H9 (cell line): ENCODE data around the gene HYAL2. TPM values are rescaled to one million over a fixed set of nuclear protein-coding genes. Genes with fewer than 3 reads are reported as not detected.

Experiments
- DNase-seq: peaks from one replicate; pipeline ENCODE4 v3.0.0-alpha.2; 2017
- H2AFZ ChIP-seq: one replicate; pipeline ENCODE4 v1.6.1; 2013; ENCODE audit warnings: mild to moderate bottlenecking, low read length, control low read depth, moderate library complexity
- H2AK5ac ChIP-seq: 2 replicates; pipeline ENCODE4 v1.6.1; 2013; ENCODE audit warnings: low read length, control low read depth, mixed read lengths; ENCODE audit not compliant: insufficient read length
- H2BK120ac ChIP-seq: one replicate; pipeline ENCODE4 v1.6.1; 2013; ENCODE audit warnings: low read depth, mild to moderate bottlenecking, low read length, control low read depth, inconsistent platforms; ENCODE audit not compliant: poor library complexity, severe bottlenecking
- H2BK12ac ChIP-seq: 2 replicates; pipeline ENCODE4 v1.6.1; 2013; ENCODE audit warnings: low read length, control low read depth, mixed read lengths, low read depth; ENCODE audit not compliant: insufficient read length
- H2BK15ac ChIP-seq: 2 replicates; pipeline ENCODE4 v1.6.1; 2013; ENCODE audit warnings: low read depth, low read length, control low read depth
- H2BK20ac ChIP-seq: one replicate; pipeline ENCODE4 v1.6.1; 2013; ENCODE audit warnings: low read depth, mild to moderate bottlenecking, low read length, control low read depth, inconsistent platforms; ENCODE audit not compliant: poor library complexity, severe bottlenecking
- H2BK5ac ChIP-seq: 2 replicates; pipeline ENCODE4 v1.6.1; 2013; ENCODE audit warnings: low read length, control low read depth, mixed read lengths; ENCODE audit not compliant: insufficient read length
- H3K14ac ChIP-seq: 2 replicates; pipeline ENCODE4 v1.6.1; 2013; ENCODE audit warnings: low read length, control low read depth; ENCODE audit not compliant: insufficient read depth
- H3K18ac ChIP-seq: 2 replicates; pipeline ENCODE4 v1.6.1; 2013; ENCODE audit warnings: low read depth, mild to moderate bottlenecking, mixed read lengths, low read length, control low read depth; ENCODE audit not compliant: insufficient read length
- H3K23ac ChIP-seq: 2 replicates; pipeline ENCODE4 v1.6.1; 2013; ENCODE audit warnings: low read length, control low read depth, mixed read lengths, low read depth; ENCODE audit not compliant: insufficient read length
- H3K23me2 ChIP-seq: 2 replicates; pipeline ENCODE4 v1.6.1; 2013; ENCODE audit warnings: low read depth, mild to moderate bottlenecking, mixed read lengths, low read length, control low read depth; ENCODE audit not compliant: insufficient read length, poor library complexity, severe bottlenecking
- H3K27ac ChIP-seq: 2 replicates; pipeline ENCODE4 v1.5.1; 2013; ENCODE audit warnings: low read length, control low read depth, mixed read lengths, low read depth; ENCODE audit not compliant: insufficient read length
- H3K27me3 ChIP-seq: 2 replicates; pipeline ENCODE4 v1.6.1; 2013; ENCODE audit warnings: low read length, control low read depth, inconsistent platforms; ENCODE audit not compliant: insufficient read depth
- H3K4ac ChIP-seq: 2 replicates; pipeline ENCODE4 v1.6.1; 2013; ENCODE audit warnings: low read depth, mild to moderate bottlenecking, control low read depth, inconsistent platforms, low read length, moderate library complexity
- H3K4me1 ChIP-seq: 2 replicates; pipeline ENCODE4 v1.6.1; 2013; ENCODE audit warnings: low read length, control low read depth, inconsistent platforms; ENCODE audit not compliant: insufficient read depth
- H3K4me2 ChIP-seq: 2 replicates; pipeline ENCODE4 v1.6.1; 2013; ENCODE audit warnings: low read length, control low read depth, mixed read lengths; ENCODE audit not compliant: insufficient read length, insufficient read depth
- H3K56ac ChIP-seq: 2 replicates; pipeline ENCODE4 v1.6.1; 2013; ENCODE audit warnings: low read depth, mild to moderate bottlenecking, mixed read lengths, low read length, control low read depth; ENCODE audit not compliant: insufficient read length
- H3K79me1 ChIP-seq: 2 replicates; pipeline ENCODE4 v1.6.1; 2013; ENCODE audit warnings: low read depth, mild to moderate bottlenecking, moderate library complexity, low read length, control low read depth, inconsistent platforms; ENCODE audit not compliant: insufficient read depth, poor library complexity, severe bottlenecking
- H3K79me2 ChIP-seq: 2 replicates; pipeline ENCODE4 v1.6.1; 2013; ENCODE audit warnings: low read length, control low read depth, inconsistent platforms; ENCODE audit not compliant: insufficient read depth
- H3K9ac ChIP-seq: 2 replicates; pipeline ENCODE4 v1.6.1; 2013; ENCODE audit warnings: low read length, control low read depth, mixed read lengths; ENCODE audit not compliant: insufficient read length; ENCODE audit errors: extremely low read depth
- H3K9me3 ChIP-seq: one replicate; pipeline ENCODE4 v1.6.1; 2013; ENCODE audit warnings: low read depth, low read length, inconsistent platforms; ENCODE audit not compliant: control insufficient read depth
- H3T11ph ChIP-seq: one replicate; pipeline ENCODE4 v1.6.1; 2013; ENCODE audit warnings: mild to moderate bottlenecking, low read length, control low read depth, inconsistent platforms
- H4K20me1 ChIP-seq: one replicate; pipeline ENCODE4 v1.6.1; 2013; ENCODE audit not compliant: control insufficient read depth, insufficient read length, insufficient read depth
- H4K5ac ChIP-seq: 2 replicates; pipeline ENCODE4 v1.6.1; 2013; ENCODE audit warnings: low read depth, mild to moderate bottlenecking, mixed read lengths, low read length, control low read depth; ENCODE audit not compliant: insufficient read length
- H4K8ac ChIP-seq: replicated peaks from 2 replicates; pipeline ENCODE4 v1.6.1; 2013; ENCODE audit warnings: low read length, control low read depth, mixed read lengths, low read depth; ENCODE audit not compliant: insufficient read length
- H4K91ac ChIP-seq: 2 replicates; pipeline ENCODE4 v1.6.1; 2013; ENCODE audit warnings: low read depth, mild to moderate bottlenecking, moderate library complexity, mixed read lengths, low read length, control low read depth; ENCODE audit not compliant: insufficient read length
- H3K27ac Mint-ChIP-seq, 3 experiments: 2 replicates in 2 of 3; 3 replicates in 1 of 3; pipeline ENCODE4 v1.8.0; 2020 to 2021; ENCODE audit warnings: mixed read lengths in 3 of 3, mild to moderate bottlenecking in 1 of 3, moderate library complexity in 1 of 3
- H3K27me3 Mint-ChIP-seq: 2 replicates; pipeline ENCODE4 v1.8.0; 2021; ENCODE audit warnings: low read depth, mild to moderate bottlenecking, moderate library complexity, mixed read lengths
- H3K36me3 Mint-ChIP-seq, 3 experiments: 2 replicates in 2 of 3; 3 replicates in 1 of 3; pipeline ENCODE4 v1.8.0; 2020 to 2021; ENCODE audit warnings: low read depth in 3 of 3, mixed read lengths in 3 of 3; ENCODE audit not compliant: insufficient read depth in 1 of 3
- H3K4me1 Mint-ChIP-seq, 2 experiments: 2 replicates each; pipeline ENCODE4 v1.8.0; 2020; ENCODE audit warnings: mixed read lengths in 2 of 2
- H3K4me3 Mint-ChIP-seq, 2 experiments: 2 replicates in 1 of 2; 3 replicates in 1 of 2; pipeline ENCODE4 v1.8.0; 2020 to 2021; ENCODE audit warnings: mild to moderate bottlenecking in 2 of 2, mixed read lengths in 2 of 2, moderate library complexity in 1 of 2
- H3K9me3 Mint-ChIP-seq, 2 experiments: 2 replicates in 1 of 2; 3 replicates in 1 of 2; pipeline ENCODE4 v1.8.0; 2020; ENCODE audit warnings: mild to moderate bottlenecking in 2 of 2, mixed read lengths in 2 of 2, moderate library complexity in 1 of 2
- WGBS: extraction: QIAGEN DNeasy Blood & Tissue Kit; methylation state at CpG from one replicate; pipeline ENCODE4 v1.1.7; 2013; ENCODE audit warnings: missing lambda C conversion rate, low lambda C conversion rate, mixed read lengths; ENCODE audit not compliant: insufficient read length; ENCODE audit errors: extremely low coverage; 5-methylcytosine and 5-hydroxymethylcytosine counted together
- total RNA-seq: library from RNA; stranded (reverse); gene quantifications from 2 replicates; pipeline ENCODE4 v1.2.1, GENCODE V29; 2021
- TF ChIP-seq, protein P1 (sequence below): fragments of 200-600 bp; sonication (generic); conservative IDR thresholded peaks from 3 replicates; pipeline ENCODE4 v1.8.0; 2021; ENCODE audit warnings: antibody characterized with exemption, mild to moderate bottlenecking

The HYAL2 gene
- total RNA-seq, 1 experiment from 2014 or later = 51.9 TPM

DNA sequence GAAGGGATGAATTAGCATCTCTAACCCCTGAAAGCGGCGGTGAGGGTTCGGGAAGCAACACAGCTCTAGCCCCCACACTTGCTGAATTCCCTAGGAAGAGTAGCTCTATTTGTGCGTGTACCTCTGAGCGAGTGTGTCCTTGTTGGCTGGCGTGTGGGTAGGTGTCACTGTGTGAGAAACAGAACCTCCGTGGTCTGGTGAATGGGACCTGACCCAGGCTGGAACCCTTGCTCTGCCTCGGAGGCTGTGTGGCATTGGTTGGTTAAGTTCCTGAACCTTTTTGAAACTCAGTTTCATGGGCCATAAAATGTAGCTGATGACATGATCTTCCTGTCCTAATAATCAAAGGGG, 37.2 kb upstream of the HYAL2 start:
- no peak for DNase-seq
- no peak overlapping the region for H4K5ac ChIP-seq
- peaks cover 4% of the 10 kb centered on the region; the same call in 1 of the 2 replicates for H3K4me1 ChIP-seq
- H3K14ac ChIP-seq = no peak overlapping the region
- Mint-ChIP-seq H3K4me1 (peaks cover 31 to 33% of the 10 kb centered on the region in 2 experiments), H3K36me3 (peaks cover 9 to 17% (median 15%) of the 10 kb centered on the region in 3 experiments), H3K27me3 (peaks cover 17% of the 10 kb centered on the region), H3K9me3 (no peaks in the 10 kb centered on the region; a peak in 1 of 5 replicates), H3K27ac (peak overlapping the region in 2 of 3 experiments; percentile 39 to 97; a peak in 2 of 7 replicates), H3K4me3 (peak overlapping the region; percentile 91 to 95)
- H3K18ac ChIP-seq = no peak overlapping the region
- no peaks in the 10 kb centered on the region for H3K27me3 ChIP-seq
- WGBS = no CpG with 5 or more reads among the region's 8 CpGs
- no peak overlapping the region for H2AK5ac ChIP-seq
- peaks cover 10% of the 10 kb centered on the region for H3K23me2 ChIP-seq
- no peak overlapping the region for H3K4ac ChIP-seq
- H2BK120ac ChIP-seq = no peak overlapping the region
- H2BK20ac ChIP-seq = no peak overlapping the region
- peak overlapping the region; percentile 26 for H2AFZ ChIP-seq
- no peak overlapping the region for H4K8ac ChIP-seq
- H2BK5ac ChIP-seq = no peak overlapping the region
- H3K27ac ChIP-seq = no peak overlapping the region
- H3K9me3 ChIP-seq = no peaks in the 10 kb centered on the region
- no peak overlapping the region for H3K9ac ChIP-seq
- no peak overlapping the region for H3K23ac ChIP-seq
- H3K56ac ChIP-seq = no peak overlapping the region
- H3K4me2 ChIP-seq = peak overlapping the region; percentile 80
- no peak overlapping the region for H2BK12ac ChIP-seq
- H4K91ac ChIP-seq = no peak overlapping the region
- TF ChIP-seq, protein P1, sequence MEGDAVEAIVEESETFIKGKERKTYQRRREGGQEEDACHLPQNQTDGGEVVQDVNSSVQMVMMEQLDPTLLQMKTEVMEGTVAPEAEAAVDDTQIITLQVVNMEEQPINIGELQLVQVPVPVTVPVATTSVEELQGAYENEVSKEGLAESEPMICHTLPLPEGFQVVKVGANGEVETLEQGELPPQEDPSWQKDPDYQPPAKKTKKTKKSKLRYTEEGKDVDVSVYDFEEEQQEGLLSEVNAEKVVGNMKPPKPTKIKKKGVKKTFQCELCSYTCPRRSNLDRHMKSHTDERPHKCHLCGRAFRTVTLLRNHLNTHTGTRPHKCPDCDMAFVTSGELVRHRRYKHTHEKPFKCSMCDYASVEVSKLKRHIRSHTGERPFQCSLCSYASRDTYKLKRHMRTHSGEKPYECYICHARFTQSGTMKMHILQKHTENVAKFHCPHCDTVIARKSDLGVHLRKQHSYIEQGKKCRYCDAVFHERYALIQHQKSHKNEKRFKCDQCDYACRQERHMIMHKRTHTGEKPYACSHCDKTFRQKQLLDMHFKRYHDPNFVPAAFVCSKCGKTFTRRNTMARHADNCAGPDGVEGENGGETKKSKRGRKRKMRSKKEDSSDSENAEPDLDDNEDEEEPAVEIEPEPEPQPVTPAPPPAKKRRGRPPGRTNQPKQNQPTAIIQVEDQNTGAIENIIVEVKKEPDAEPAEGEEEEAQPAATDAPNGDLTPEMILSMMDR = no peak
- no peaks in the 10 kb centered on the region for H4K20me1 ChIP-seq
- peaks cover 6% of the 10 kb centered on the region for H3K79me1 ChIP-seq
- H2BK15ac ChIP-seq = no peak overlapping the region
- H3T11ph ChIP-seq = no peak overlapping the region
- H3K79me2 ChIP-seq = peaks cover 9% of the 10 kb centered on the region; the same call in 1 of the 2 replicates
